Stimulated activated CD8-positive, alpha-beta memory T cell treated with anti-CD3 and anti-CD28 coated beads, Interleukin-15, amount 100 ng/mL, for 24 hours (primary cell): ENCODE measurements around the gene SLC1A2.

Experiments
- DNase-seq: peaks from one replicate; pipeline ENCODE4 v3.0.0-alpha.2; 2020; ENCODE audit warnings: low read depth

SLC1A2 gene

DNA sequence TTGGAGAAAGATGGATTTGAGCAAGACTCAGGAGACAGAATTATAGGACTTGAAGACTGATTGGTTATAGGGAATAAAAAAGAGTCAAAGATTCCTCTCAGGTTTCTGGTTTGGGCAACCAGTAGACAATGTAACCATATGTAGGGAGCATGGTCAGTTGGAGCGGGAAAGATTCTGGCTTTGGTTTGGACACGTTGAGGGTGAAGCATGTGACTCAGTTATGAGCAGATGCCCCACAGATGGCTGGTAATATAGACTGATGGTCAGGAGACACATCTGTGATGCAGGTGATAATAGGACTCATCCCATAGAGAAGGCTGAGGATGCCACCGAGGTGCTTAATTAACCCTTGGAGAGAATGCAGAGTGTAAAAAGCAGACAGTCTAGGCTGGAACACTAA, 148.3 kb downstream of the SLC1A2 start:
- DNase-seq = no peak

- DNase-seq = no peak
Observed at GRCh38 chr11:35270342-35270741, 149.0 kb downstream of the SLC1A2 start.

DNA sequence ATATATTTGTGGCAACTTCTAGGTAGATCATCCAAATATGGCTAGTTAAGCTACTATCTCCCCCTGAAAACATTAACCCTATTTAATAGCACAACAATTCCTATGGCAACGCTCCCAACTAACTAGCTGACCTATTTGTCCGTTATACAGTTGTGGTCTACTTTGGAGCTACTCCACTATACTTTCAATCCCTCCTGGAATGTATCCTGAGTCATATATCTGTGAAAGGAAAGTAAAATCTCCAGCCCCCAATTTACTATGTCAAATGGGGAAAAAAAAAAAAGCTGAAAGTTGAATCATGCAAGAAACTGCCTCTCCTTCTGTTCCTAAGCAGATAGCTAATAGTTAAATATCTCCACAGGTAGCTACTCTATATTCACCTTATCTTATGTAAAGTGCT, 151.9 kb downstream of the SLC1A2 start:
- DNase-seq = no peak

GRCh38 chr11:35265755-35266454, 153.5 kb downstream of the SLC1A2 start:
- no peak for DNase-seq

DNA sequence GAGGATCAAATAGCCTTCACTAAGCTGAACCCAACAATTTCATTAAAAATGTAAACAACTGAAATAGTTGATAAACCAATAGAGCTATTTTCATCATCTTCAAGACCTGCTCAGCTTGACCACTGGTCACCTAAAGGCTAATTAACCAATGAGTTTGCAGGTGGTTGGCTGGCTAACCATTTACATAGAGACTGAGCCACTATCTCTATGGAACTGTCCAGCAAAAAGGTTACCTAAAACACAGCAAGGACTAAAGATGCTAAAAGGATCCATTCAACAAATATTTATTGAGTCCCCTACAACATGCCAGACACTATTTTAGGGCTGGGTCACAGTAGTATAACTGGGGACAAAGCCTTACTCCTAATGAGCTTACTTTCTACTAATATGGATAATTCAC, 156.6 kb downstream of the SLC1A2 start:
- DNase-seq = no peak

DNA sequence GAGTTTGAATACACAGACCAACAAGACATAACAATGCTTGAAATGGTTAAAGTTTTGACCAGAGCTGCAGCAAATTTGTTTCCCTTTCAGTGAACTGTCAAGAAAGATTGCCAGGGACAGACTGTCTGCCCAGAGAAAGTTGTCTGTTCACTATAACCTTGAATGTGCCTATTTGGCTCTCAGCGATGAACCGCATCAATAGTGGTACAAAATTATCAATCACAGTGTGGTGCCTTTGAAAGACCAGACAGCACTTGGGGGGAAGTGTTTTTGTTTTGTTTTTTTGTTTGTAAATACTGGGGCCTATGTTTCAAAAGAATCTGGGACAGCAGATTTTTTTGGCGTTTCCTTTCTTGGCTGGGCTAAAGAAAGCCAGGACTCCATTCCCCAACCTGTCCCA, 157.3 kb downstream of the SLC1A2 start:
- no peak for DNase-seq

GRCh38 chr11:35261197-35261596, 158.2 kb downstream of the SLC1A2 start:
- no peak for DNase-seq

GRCh38 chr11:35260342-35260985, 158.9 kb downstream of the SLC1A2 start:
- DNase-seq = no peak

- DNase-seq = no peak
Observed at GRCh38 chr11:35259529-35259928, 159.8 kb downstream of the SLC1A2 start.

DNA sequence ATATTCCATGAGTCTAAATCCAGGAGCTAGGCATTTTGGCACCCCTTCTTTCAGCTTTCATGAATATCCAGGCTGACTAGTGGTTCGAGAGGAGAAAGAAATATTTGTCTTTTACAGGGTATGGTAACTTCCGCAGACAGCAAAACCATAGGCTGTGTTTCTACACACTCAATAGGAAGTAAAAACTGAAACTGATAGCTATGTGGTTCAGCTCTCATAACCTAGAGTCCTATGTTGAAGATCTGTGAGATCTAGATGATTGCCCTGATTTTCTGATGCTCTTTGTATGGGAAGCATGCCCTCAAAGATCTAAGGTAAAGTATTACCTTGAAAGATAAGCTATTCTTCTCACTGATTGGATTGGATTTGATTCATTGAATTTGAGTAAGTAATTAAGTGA, 162.1 kb downstream of the SLC1A2 start:
- DNase-seq = no peak

DNA sequence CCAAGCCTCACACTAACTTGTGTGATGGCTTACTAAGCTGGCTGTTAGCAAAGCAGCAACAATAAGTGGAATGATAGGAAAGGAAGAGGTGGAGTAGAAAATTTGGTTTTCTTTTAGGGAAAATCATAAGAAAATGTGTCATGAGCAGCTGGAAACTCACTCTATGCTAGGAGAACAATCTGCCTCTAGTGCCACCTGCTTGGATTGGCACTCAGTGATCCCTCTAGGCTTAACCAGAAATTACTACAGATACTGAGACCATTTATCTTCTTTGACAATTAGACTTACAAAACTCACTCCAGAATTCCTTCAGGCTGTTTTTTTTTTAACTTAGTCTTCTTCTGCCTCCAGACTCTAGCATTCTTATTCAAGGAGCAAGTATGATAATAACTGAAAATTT, 163.1 kb downstream of the SLC1A2 start:
- no peak for DNase-seq

GRCh38 chr11:35255514-35255913, 163.8 kb downstream of the SLC1A2 start:
- DNase-seq = no peak

- DNase-seq = no peak
Observed at GRCh38 chr11:35253237-35253636, 166.1 kb downstream of the SLC1A2 start.

DNA sequence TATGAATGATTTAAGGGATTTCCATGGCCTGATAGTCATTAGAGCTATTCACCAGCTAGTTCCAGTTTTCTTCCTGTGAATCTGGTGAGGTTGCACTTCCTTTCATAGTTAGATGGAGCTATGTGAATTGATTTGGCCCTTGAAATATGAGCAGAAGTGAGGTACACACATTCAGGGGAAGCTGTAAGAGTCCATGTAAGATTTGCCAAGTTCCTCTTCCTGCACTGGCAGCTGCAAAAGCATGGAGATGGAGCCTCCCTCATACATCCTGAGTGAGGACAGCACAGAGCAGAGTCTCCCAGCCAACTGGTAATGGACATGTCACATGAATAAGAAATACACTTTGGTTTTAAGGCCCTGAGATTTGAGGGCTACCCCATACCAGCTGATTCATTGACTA, 168.7 kb downstream of the SLC1A2 start:
- no peak for DNase-seq

GRCh38 chr11:35250192-35250591, 169.2 kb downstream of the SLC1A2 start:
- DNase-seq = no peak

GRCh38 chr11:35248558-35249323, 170.6 kb downstream of the SLC1A2 start:
- DNase-seq = no peak

DNA sequence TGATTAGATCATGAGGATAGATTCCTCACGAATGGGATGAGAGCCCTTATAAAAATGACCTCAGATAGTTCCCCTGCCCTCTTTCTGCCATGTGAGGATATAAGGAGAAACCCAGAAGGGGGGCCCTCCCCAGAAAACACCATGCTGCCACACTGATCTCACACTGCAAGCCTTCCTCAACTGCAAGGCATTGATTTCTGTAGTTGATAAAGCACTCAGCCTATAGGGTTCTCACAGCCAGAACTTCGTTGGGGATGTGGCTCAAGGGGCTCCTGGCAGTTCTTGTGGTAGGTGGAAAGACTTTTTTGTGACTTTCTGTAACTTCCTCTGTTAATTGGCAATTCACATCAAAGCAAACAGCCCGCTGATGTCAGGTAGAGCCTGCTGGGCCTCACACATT, 171.5 kb downstream of the SLC1A2 start:
- no peak for DNase-seq

DNA sequence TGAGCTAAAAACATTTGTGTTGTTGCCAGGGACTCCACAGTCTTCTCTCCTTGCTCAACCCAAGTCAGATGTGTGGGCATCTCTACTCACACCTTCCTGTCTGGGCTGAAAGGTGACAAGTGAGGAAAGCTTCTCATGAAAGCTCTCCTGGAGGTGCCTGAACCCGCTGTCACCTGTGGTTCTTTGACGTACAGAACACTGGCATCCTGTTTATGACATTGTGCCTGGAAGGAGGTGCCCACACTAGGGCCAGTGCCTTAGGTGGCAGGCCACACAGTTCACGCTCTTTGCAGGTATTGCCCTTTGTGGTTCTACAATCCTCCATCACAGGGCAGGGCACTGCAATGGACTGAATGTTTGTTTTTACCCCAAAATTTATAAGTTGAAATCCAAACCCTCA, 171.9 kb downstream of the SLC1A2 start:
- DNase-seq = no peak

- no peak for DNase-seq
Observed at GRCh38 chr11:35246745-35247144, 172.6 kb downstream of the SLC1A2 start.

DNA sequence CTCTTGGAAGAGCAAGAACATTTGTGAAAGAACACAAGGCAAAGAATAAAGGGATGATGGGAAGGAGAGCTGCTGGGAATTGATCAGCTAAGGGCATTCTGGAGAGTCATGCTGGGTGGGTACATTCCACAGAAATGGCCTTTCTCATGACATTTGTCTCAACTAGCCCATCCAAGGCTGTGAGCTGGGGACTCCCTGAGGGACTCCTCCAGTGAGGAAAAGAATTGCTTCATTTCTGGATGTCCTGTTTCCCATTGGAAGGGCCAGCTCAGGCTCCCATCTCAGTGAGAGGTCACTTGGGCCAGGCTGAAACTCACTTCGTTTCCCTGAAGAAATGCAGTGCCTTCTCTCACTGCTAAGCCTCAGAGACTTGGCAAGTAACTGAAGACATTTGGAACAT, 173.6 kb downstream of the SLC1A2 start:
- DNase-seq = no peak

DNA sequence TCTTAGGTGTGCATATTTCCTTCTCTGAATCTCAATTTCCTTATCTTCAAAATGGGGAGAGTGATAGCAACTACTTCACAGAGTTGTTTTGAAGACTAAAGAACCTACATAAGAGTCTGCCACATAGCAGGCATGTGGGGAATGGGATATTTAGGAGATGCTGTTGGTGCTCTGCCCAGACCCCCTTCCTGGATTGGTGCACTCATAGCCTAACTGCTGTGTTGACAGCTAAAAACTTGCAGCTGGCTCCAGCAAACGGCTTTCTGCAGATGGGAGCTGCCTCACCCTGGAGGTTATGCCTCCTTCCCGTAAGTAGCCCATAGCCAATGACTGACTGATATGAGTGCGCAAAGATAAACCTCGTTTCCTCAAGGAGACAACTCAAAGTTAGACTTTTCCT, 174.3 kb downstream of the SLC1A2 start:
- no peak for DNase-seq

DNA sequence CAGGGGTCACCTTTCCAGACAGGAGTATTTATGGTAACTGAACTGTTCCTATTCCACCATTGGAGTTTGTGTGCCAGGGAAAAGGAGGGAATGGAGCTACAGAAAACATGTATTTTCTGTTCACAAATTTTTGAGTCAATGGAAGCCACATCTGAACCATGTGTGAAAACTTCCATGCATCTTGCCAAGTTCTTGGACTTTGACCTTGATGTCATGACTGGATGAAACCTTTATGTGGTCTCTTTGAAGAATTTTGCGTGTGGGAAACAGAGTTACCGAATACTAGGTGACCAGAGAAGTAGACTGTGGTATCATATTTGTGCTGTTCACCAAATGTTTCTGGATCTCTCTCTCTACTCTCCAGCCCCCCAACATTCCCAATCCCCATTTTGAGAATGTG, 175.6 kb downstream of the SLC1A2 start:
- DNase-seq = no peak
